Activated naive CD4-positive, alpha-beta T cell treated with Interleukin-2 at 50 U/mL for 16 hours (primary cell): ENCODE measurements around the gene OR8B8.
"Not testable (repeated sequence)": the region's sequence is repeated elsewhere in the genome, so short reads cannot be mapped to it uniquely, and the experiment has no call there.

ENCODE experiments used
- DNase-seq: peaks from one replicate; pipeline ENCODE4 v3.0.0-alpha.2; 2020

The OR8B8 gene

GRCh38 chr11:124445646-124446150 lies at the start of gene OR8B8:
Gene OR8B8, minus strand, starts transcription at chr11:124445696. Its CDS starts 4,611 bp downstream, at chr11:124441085.
- DNase-seq = no peak

GRCh38 chr11:124493016-124493655 lies 47.6 kb upstream of the OR8B8 start:
- no peak for DNase-seq

GRCh38 chr11:124483422-124483821 lies 37.9 kb upstream of the OR8B8 start:
- no peak for DNase-seq

GRCh38 chr11:124482362-124483147 lies 37.1 kb upstream of the OR8B8 start:
- no peak for DNase-seq

GRCh38 chr11:124481365-124482323 lies 36.1 kb upstream of the OR8B8 start:
- no peak for DNase-seq

- no peak for DNase-seq
These were observed 34.1 kb upstream of the OR8B8 start for GRCh38 chr11:124479561-124479960.

- DNase-seq = no peak
These were observed 29.8 kb upstream of the OR8B8 start for GRCh38 chr11:124475265-124475664.

GRCh38 chr11:124474779-124475178 lies 29.3 kb upstream of the OR8B8 start:
- no peak for DNase-seq

- no peak for DNase-seq
These were observed 28.6 kb upstream of the OR8B8 start for GRCh38 chr11:124474079-124474478.

GRCh38 chr11:124473476-124473875 lies 28.0 kb upstream of the OR8B8 start:
- no peak for DNase-seq

- DNase-seq = no peak
These were observed 25.2 kb upstream of the OR8B8 start for GRCh38 chr11:124470561-124471227.

GRCh38 chr11:124467381-124467927 lies 22.0 kb upstream of the OR8B8 start:
- DNase-seq = no peak

GRCh38 chr11:124465368-124465767 lies 19.9 kb upstream of the OR8B8 start:
- no peak for DNase-seq

- no peak for DNase-seq
These were observed 18.5 kb upstream of the OR8B8 start for GRCh38 chr11:124463990-124464389.

- DNase-seq = no peak
These were observed 17.8 kb upstream of the OR8B8 start for GRCh38 chr11:124463324-124463723.

- DNase-seq = no peak
These were observed 15.0 kb upstream of the OR8B8 start for GRCh38 chr11:124460459-124460858.

- not testable (repeated sequence) for DNase-seq
These were observed 13.9 kb upstream of the OR8B8 start for GRCh38 chr11:124459379-124459778.

- DNase-seq = no peak
These were observed 9.1 kb upstream of the OR8B8 start for GRCh38 chr11:124454552-124454951.

- DNase-seq = no peak
These were observed 1.4 kb upstream of the OR8B8 start for GRCh38 chr11:124446916-124447315.

GRCh38 chr11:124442847-124443246 lies 2.6 kb downstream of the OR8B8 start:
- DNase-seq = no peak

GRCh38 chr11:124442442-124442841 lies 3.1 kb downstream of the OR8B8 start:
- DNase-seq = no peak

- no peak for DNase-seq
These were observed 4.0 kb downstream of the OR8B8 start for GRCh38 chr11:124441519-124441918.
